ENCODE measurements around the gene USH2A. TPM values are rescaled to one million over a fixed set of nuclear protein-coding genes. Genes with fewer than 3 reads are reported as not detected.

USH2A gene
- total RNA-seq, 2 experiments from 2014 or later: not detected

DNA sequence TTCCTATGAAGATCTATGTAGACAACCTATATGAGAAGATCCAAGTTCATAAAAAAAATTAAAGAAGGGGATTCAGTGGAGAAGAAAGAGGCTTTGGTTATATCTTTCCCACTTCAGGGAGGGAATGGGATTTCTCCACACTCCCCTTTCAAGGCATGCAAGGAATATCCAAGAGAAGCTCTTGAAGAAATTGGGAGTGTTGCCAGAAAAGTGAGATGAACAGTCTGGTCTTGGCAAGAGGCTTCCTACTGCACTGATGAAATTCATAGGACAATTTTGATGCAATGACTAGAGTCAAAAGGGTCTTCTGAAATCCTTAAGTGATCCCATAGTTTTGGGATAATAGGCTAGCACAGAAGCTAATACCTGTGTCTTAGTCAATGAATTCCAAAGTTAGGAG is 703.1 kb downstream of the USH2A start:
- Mint-ChIP-seq H3K4me1 (ENCODE audit: low read depth) (no peaks in the 10 kb centered on the region), H3K27ac (no peak overlapping the region), H3K27me3 (no peaks in the 10 kb centered on the region), H3K4me3 (no peak overlapping the region), H3K9me3 (no peaks in the 10 kb centered on the region), H3K36me3 (ENCODE audit: low read depth) (no peaks in the 10 kb centered on the region)
- no peak overlapping the region for H3K27ac ChIP-seq (ENCODE audit: low read depth in 1 of 2, low read length in 2 of 2)
- TF ChIP-seq CTCF (IDR thresholded peaks at IDR 0.05): no peak
- no peaks in the 10 kb centered on the region for H3K4me1 ChIP-seq (ENCODE audit: insufficient read depth, low read length)
- no peak for DNase-seq
- peaks cover 0 to 9% of the 10 kb centered on the region in 2 experiments for H3K9me3 ChIP-seq (ENCODE audit: control insufficient read depth in 1 of 2, insufficient read depth in 1 of 2, low read length in 2 of 2)
- intact Hi-C loops (cut with DNase I, micrococcal nuclease): no loop called here
- ATAC-seq (ENCODE audit: poor library complexity): no peak
- no peak overlapping the region for H3K4me3 ChIP-seq (ENCODE audit: low read length)
- ChIA-PET CTCF (no interaction called here), POLR2A (no interaction called here)
- H3K27me3 ChIP-seq (ENCODE audit: control insufficient read depth in 1 of 2, insufficient read depth in 2 of 2, low read length in 2 of 2): no peaks in the 10 kb centered on the region
- no peaks in the 10 kb centered on the region for H3K36me3 ChIP-seq (ENCODE audit: insufficient read depth, low read length)

DNA sequence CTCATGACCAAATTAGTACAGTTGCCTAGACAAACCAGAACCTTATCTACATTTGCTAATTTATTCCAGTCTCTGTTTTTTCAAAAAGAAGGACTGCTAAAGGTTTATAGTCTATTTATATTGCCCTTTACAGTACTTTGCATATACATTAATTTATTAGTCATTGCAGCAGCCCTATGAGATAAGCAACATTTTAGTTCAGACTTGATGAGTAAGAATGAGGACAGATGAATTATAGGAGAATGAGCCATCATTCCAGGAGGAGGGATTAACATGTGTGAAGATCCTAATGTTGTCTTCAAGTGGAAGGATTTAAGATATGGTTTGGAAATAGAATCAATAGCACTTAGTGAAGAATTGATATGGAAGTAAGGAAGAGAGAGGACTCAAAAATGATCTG is 703.7 kb downstream of the USH2A start:
- ATAC-seq (ENCODE audit: poor library complexity): no peak
- intact Hi-C loops (cut with DNase I, micrococcal nuclease): no loop called here

GRCh38 chr1:215718575-215719287 is 704.5 kb downstream of the USH2A start:
- H3K36me3 Mint-ChIP-seq (ENCODE audit: low read depth): no peaks in the 10 kb centered on the region
- H3K36me3 ChIP-seq (ENCODE audit: insufficient read depth, low read length): no peaks in the 10 kb centered on the region
- ATAC-seq (ENCODE audit: poor library complexity) (no peak), DNase-seq (no peak)
- H3K27ac Mint-ChIP-seq: no peak overlapping the region
- H3K4me3 Mint-ChIP-seq: no peak overlapping the region
- no peak overlapping the region for H3K27ac ChIP-seq (ENCODE audit: low read depth in 1 of 2, low read length in 2 of 2)
- ChIA-PET POLR2A (no interaction called here), CTCF (no interaction called here)
- H3K9me3 ChIP-seq (ENCODE audit: control insufficient read depth in 1 of 2, insufficient read depth in 1 of 2, low read length in 2 of 2): peaks cover 0 to 9% of the 10 kb centered on the region in 2 experiments
- H3K27me3 ChIP-seq (ENCODE audit: control insufficient read depth in 1 of 2, insufficient read depth in 2 of 2, low read length in 2 of 2): no peaks in the 10 kb centered on the region
- intact Hi-C loops (cut with DNase I, micrococcal nuclease): no loop called here
- H3K4me3 ChIP-seq (ENCODE audit: low read length): no peak overlapping the region
- TF ChIP-seq CTCF (IDR thresholded peaks at IDR 0.05): no peak
- H3K4me1 Mint-ChIP-seq (ENCODE audit: low read depth): no peaks in the 10 kb centered on the region
- no peaks in the 10 kb centered on the region for H3K9me3 Mint-ChIP-seq
- H3K4me1 ChIP-seq (ENCODE audit: insufficient read depth, low read length): no peaks in the 10 kb centered on the region
- no peaks in the 10 kb centered on the region for H3K27me3 Mint-ChIP-seq

More for the DNA sequence above, 703.7 kb downstream of the USH2A start:
- H3K4me3 Mint-ChIP-seq: no peak overlapping the region
- no peak overlapping the region for H3K4me3 ChIP-seq (ENCODE audit: low read length)
- no peaks in the 10 kb centered on the region for H3K4me1 Mint-ChIP-seq (ENCODE audit: low read depth)
- H3K9me3 ChIP-seq (ENCODE audit: control insufficient read depth in 1 of 2, insufficient read depth in 1 of 2, low read length in 2 of 2): peaks cover 0 to 9% of the 10 kb centered on the region in 2 experiments
- no peaks in the 10 kb centered on the region for H3K36me3 Mint-ChIP-seq (ENCODE audit: low read depth)
- ChIA-PET CTCF (no interaction called here), POLR2A (no interaction called here)
- no peak overlapping the region for H3K27ac ChIP-seq (ENCODE audit: low read depth in 1 of 2, low read length in 2 of 2)
- no peak overlapping the region for H3K27ac Mint-ChIP-seq
- TF ChIP-seq CTCF (IDR thresholded peaks at IDR 0.05): no peak
- H3K27me3 ChIP-seq (ENCODE audit: control insufficient read depth in 1 of 2, insufficient read depth in 2 of 2, low read length in 2 of 2): no peaks in the 10 kb centered on the region
- no peaks in the 10 kb centered on the region for H3K27me3 Mint-ChIP-seq
- H3K36me3 ChIP-seq (ENCODE audit: insufficient read depth, low read length): no peaks in the 10 kb centered on the region
- H3K9me3 Mint-ChIP-seq: no peaks in the 10 kb centered on the region
- DNase-seq: no peak
- no peaks in the 10 kb centered on the region for H3K4me1 ChIP-seq (ENCODE audit: insufficient read depth, low read length)
